IMR-90 (cell line): ENCODE results near the gene OVCH1. TPM values are rescaled to one million over a fixed set of nuclear protein-coding genes. Genes with fewer than 3 reads are reported as not detected.

Experiments
- ATAC-seq: fragments of 200-7000 bp; cut with Tn5 transposase; 2 replicates; pipeline ENCODE4 v1.9.1; 2020; ENCODE audit warnings: low read depth, mild to moderate bottlenecking, moderate library complexity
- BruUV-seq: library from RNA; stranded (reverse); fragments of 400-500 nt; replicated peaks from 2 replicates; lab custom pipeline; 2021; lab: Mats Ljungman, UMichigan
- CTCF ChIA-PET: fragments of 300-600 bp; formaldehyde crosslinking; extraction: SDS; loops from one replicate; lab custom pipeline; 2021; ENCODE audit warnings: antibody characterized with exemption; lab: Yijun Ruan, JAX
- POLR2A ChIA-PET: fragments of 300-600 bp; sonication (Branson Sonifier 250); formaldehyde crosslinking; loops from one replicate; lab custom pipeline; 2022; ENCODE audit warnings: antibody characterized with exemption; ENCODE audit not compliant: unreplicated experiment; lab: Charles Lee
- DNase-seq: peaks from one replicate; pipeline ENCODE4 v3.0.0; 2013
- H2AFZ ChIP-seq: replicated peaks from 2 replicates; pipeline ENCODE3; 2013; ENCODE audit warnings: low read length, mild to moderate bottlenecking; ENCODE audit not compliant: poor library complexity
- H2AK5ac ChIP-seq: 2 replicates; pipeline ENCODE4 v1.6.1; 2013; ENCODE audit warnings: low read depth, low read length, inconsistent platforms
- H2AK9ac ChIP-seq: replicated peaks from 2 replicates; pipeline ENCODE3; 2013; ENCODE audit warnings: mild to moderate bottlenecking, low read depth, low read length, moderate library complexity; ENCODE audit not compliant: poor library complexity
- H2BK120ac ChIP-seq: 2 replicates; pipeline ENCODE4 v1.6.1; 2013; ENCODE audit warnings: low read depth, low read length, inconsistent platforms
- H2BK15ac ChIP-seq: 3 replicates; pipeline ENCODE4 v1.6.1; 2013; ENCODE audit warnings: low read depth, low read length, inconsistent platforms
- H2BK20ac ChIP-seq: 2 replicates; pipeline ENCODE4 v1.6.1; 2013; ENCODE audit warnings: low read depth, mild to moderate bottlenecking, inconsistent platforms, low read length, moderate library complexity
- H2BK5ac ChIP-seq: 2 replicates; pipeline ENCODE4 v1.6.1; 2013; ENCODE audit warnings: mild to moderate bottlenecking, low read depth, low read length, inconsistent platforms; ENCODE audit not compliant: poor library complexity, severe bottlenecking
- H3K14ac ChIP-seq: replicated peaks from 2 replicates; pipeline ENCODE4 v1.6.1; 2013; ENCODE audit warnings: low read depth, low read length, inconsistent platforms
- H3K18ac ChIP-seq: 2 replicates; pipeline ENCODE4 v1.6.1; 2013; ENCODE audit warnings: low read depth, low read length, control low read depth
- H3K23ac ChIP-seq: 2 replicates; pipeline ENCODE4 v1.6.1; 2013; ENCODE audit warnings: low read depth, low read length, inconsistent platforms
- H3K27ac ChIP-seq: 2 replicates; pipeline ENCODE4 v1.5.1; 2013; ENCODE audit warnings: mild to moderate bottlenecking, control low read depth, low read length; ENCODE audit not compliant: insufficient read depth
- H3K27me3 ChIP-seq: 2 replicates; pipeline ENCODE4 v1.6.1; 2013; ENCODE audit warnings: low read length; ENCODE audit not compliant: control insufficient read depth, insufficient read depth
- H3K36me3 ChIP-seq: 2 replicates; pipeline ENCODE4 v1.6.1; 2013; ENCODE audit warnings: low read length, mixed read lengths; ENCODE audit not compliant: control insufficient read depth, insufficient read depth
- H3K4ac ChIP-seq: 2 replicates; pipeline ENCODE4 v1.6.1; 2013; ENCODE audit warnings: low read depth, low read length, inconsistent platforms
- H3K4me1 ChIP-seq: 2 replicates; pipeline ENCODE4 v1.6.1; 2013; ENCODE audit warnings: low read length, mixed read lengths; ENCODE audit not compliant: control insufficient read depth, insufficient read depth
- H3K4me2 ChIP-seq: 2 replicates; pipeline ENCODE4 v1.6.1; 2013; ENCODE audit warnings: low read depth, mild to moderate bottlenecking, control low read depth, low read length, moderate library complexity
- H3K4me3 ChIP-seq: 2 replicates; pipeline ENCODE4 v1.5.1; 2013; ENCODE audit warnings: low read depth, mild to moderate bottlenecking, control low read depth, low read length, moderate library complexity; ENCODE audit not compliant: insufficient read depth
- H3K56ac ChIP-seq: 2 replicates; pipeline ENCODE4 v1.6.1; 2013; ENCODE audit warnings: low read length, inconsistent platforms; ENCODE audit not compliant: insufficient read depth; ENCODE audit errors: extremely low read depth
- H3K79me1 ChIP-seq, 2 experiments: 2 replicates each; pipeline ENCODE4 v1.6.1; 2013; ENCODE audit warnings: low read length in 2 of 2, inconsistent platforms in 1 of 2, low read depth in 1 of 2
- H3K9ac ChIP-seq: 2 replicates; pipeline ENCODE4 v1.6.1; 2013; ENCODE audit warnings: low read depth, low read length, control low read depth
- H3K9me1 ChIP-seq: 2 replicates; pipeline ENCODE4 v1.6.1; 2013; ENCODE audit warnings: low read length, inconsistent platforms; ENCODE audit not compliant: insufficient read depth
- H3K9me3 ChIP-seq: 2 replicates; pipeline ENCODE4 v1.6.1; 2013; ENCODE audit warnings: low read length; ENCODE audit not compliant: control insufficient read depth, insufficient read depth
- H4K20me1 ChIP-seq: 2 replicates; pipeline ENCODE4 v1.6.1; 2013; ENCODE audit warnings: low read length, inconsistent platforms; ENCODE audit not compliant: insufficient read depth
- H4K5ac ChIP-seq: 2 replicates; pipeline ENCODE4 v1.6.1; 2013; ENCODE audit warnings: mild to moderate bottlenecking, low read depth, low read length, control low read depth
- H4K8ac ChIP-seq, 2 experiments: 2 replicates each; pipeline ENCODE4 v1.6.1; 2013; ENCODE audit warnings: low read depth in 2 of 2, low read length in 2 of 2, control low read depth in 1 of 2, inconsistent platforms in 1 of 2
- H4K91ac ChIP-seq: 2 replicates; pipeline ENCODE4 v1.6.1; 2013; ENCODE audit warnings: low read depth, low read length, inconsistent platforms; ENCODE audit not compliant: insufficient read depth
- BHLHE40 ChIP-seq: fragments of 150-350 bp; IDR thresholded peaks from 2 replicates; pipeline ENCODE4 v1.6.1; 2016; ENCODE audit warnings: mild to moderate bottlenecking, low read depth, low read length
- CEBPB ChIP-seq: IDR thresholded peaks from 2 replicates; pipeline ENCODE4 v1.6.1; 2012; ENCODE audit warnings: low read depth, low read length, improper control_type of control experiment
- CHD1 ChIP-seq: IDR thresholded peaks from 2 replicates; pipeline ENCODE4 v1.6.1; 2012; ENCODE audit warnings: low read depth, low read length, improper control_type of control experiment
- CTCF ChIP-seq: conservative IDR thresholded peaks from 2 replicates; pipeline ENCODE4 v1.5.1; 2012; ENCODE audit warnings: mild to moderate bottlenecking, low read depth, low read length, improper control_type of control experiment
- ELK1 ChIP-seq: fragments of 150-350 bp; IDR thresholded peaks from 2 replicates; pipeline ENCODE4 v1.6.1; 2016; ENCODE audit warnings: low read depth, mild to moderate bottlenecking, low read length, moderate library complexity, borderline replicate concordance
- FOS ChIP-seq: fragments of 150-350 bp; IDR thresholded peaks from 2 replicates; pipeline ENCODE4 v1.6.1; 2016; ENCODE audit warnings: low read depth, low read length
- MAFK ChIP-seq: IDR thresholded peaks from 2 replicates; pipeline ENCODE4 v1.6.1; 2012; ENCODE audit warnings: low read depth, low read length, improper control_type of control experiment
- MAZ ChIP-seq: IDR thresholded peaks from 2 replicates; pipeline ENCODE4 v1.6.1; 2012; ENCODE audit warnings: low read depth, mild to moderate bottlenecking, low read length, improper control_type of control experiment, moderate library complexity, borderline replicate concordance
- MXI1 ChIP-seq: IDR thresholded peaks from 2 replicates; pipeline ENCODE4 v1.6.1; 2012; ENCODE audit warnings: low read depth, mild to moderate bottlenecking, low read length, moderate library complexity, borderline replicate concordance
- NFE2L2 ChIP-seq: fragments of 150-350 bp; IDR thresholded peaks from 2 replicates; pipeline ENCODE4 v1.6.1; 2016; ENCODE audit warnings: low read depth, mild to moderate bottlenecking, low read length
- POLR2A ChIP-seq: IDR thresholded peaks from 2 replicates; pipeline ENCODE4 v1.6.1; 2012; ENCODE audit warnings: mild to moderate bottlenecking, low read depth, low read length
- RAD21 ChIP-seq: IDR thresholded peaks from 2 replicates; pipeline ENCODE4 v1.6.1; 2012; ENCODE audit warnings: low read length, improper control_type of control experiment
- RCOR1 ChIP-seq: IDR thresholded peaks from 2 replicates; pipeline ENCODE4 v1.6.1; 2012; ENCODE audit warnings: mild to moderate bottlenecking, low read length, improper control_type of control experiment; ENCODE audit not compliant: insufficient replicate concordance
- RFX5 ChIP-seq: IDR thresholded peaks from 2 replicates; pipeline ENCODE4 v1.8.0; 2012; ENCODE audit warnings: low read depth, mild to moderate bottlenecking, low read length, moderate library complexity
- SMC3 ChIP-seq: fragments of 150-350 bp; IDR thresholded peaks from 2 replicates; pipeline ENCODE4 v1.6.1; 2016; ENCODE audit warnings: low read depth, mild to moderate bottlenecking, antibody characterized with exemption, low read length, moderate library complexity
- USF2 ChIP-seq: fragments of 150-350 bp; IDR thresholded peaks from 2 replicates; pipeline ENCODE4 v1.6.1; 2017; ENCODE audit warnings: mild to moderate bottlenecking, antibody characterized with exemption, low read length, low read depth
- dilution Hi-C: fragments of 300-500 bp; cut with HindIII; formaldehyde crosslinking; loops from one replicate; pipeline ENCODE4 v1.14.3; 2018; ENCODE audit warnings: low sequenced_read_pairs; ENCODE audit not compliant: unreplicated experiment
- in situ Hi-C: fragments of 300-500 bp; cut with MboI; formaldehyde crosslinking; loops from 3 replicates; pipeline ENCODE4 v1.14.3; 2019; ENCODE audit warnings: low sequenced_read_pairs, inconsistent platforms, mixed read lengths
- intact Hi-C: fragments of 100-400 bp; cut with micrococcal nuclease; formaldehyde crosslinking; loops from 2 replicates; pipeline ENCODE4 v1.10.0; 2022
- polyA plus RNA-seq, 3 experiments: library from polyadenylated mRNA; depleted of rRNA; stranded (reverse); fragments of >200 nt; gene quantifications; 2 replicates each; pipeline ENCODE4 v1.2.3, GENCODE V29; 2012; ENCODE audit warnings: low replicate concordance in 1 of 3
- total RNA-seq: library from RNA; depleted of rRNA; stranded (reverse); fragments of >200 nt; gene quantifications from 2 replicates; pipeline ENCODE4 v1.2.3, GENCODE V29; 2012

OVCH1 gene
- total and polyA plus RNA-seq, 2 of the 4 experiments (the other 2 are of a cell fraction): 0.05 to 0.18 TPM

- H2AFZ ChIP-seq: no peak overlapping the region
- no peak overlapping the region for H3K9ac ChIP-seq
- H3K4ac ChIP-seq: no peak overlapping the region
- no peaks in the 10 kb centered on the region for H4K20me1 ChIP-seq
- BruUV-seq: no TSS peak
- intact Hi-C loops: no loop called here
- no peaks in the 10 kb centered on the region for H3K9me3 ChIP-seq
- no peaks in the 10 kb centered on the region for H3K4me1 ChIP-seq
- H2BK120ac ChIP-seq: no peak overlapping the region
- no peak overlapping the region for H3K18ac ChIP-seq
- no peaks in the 10 kb centered on the region for H3K9me1 ChIP-seq
- no peak overlapping the region for H4K5ac ChIP-seq
- no peak overlapping the region for H3K56ac ChIP-seq
- no peak for ATAC-seq
- H2BK15ac ChIP-seq: no peak overlapping the region
- dilution Hi-C loops: no loop called here
- H3K4me3 ChIP-seq: no peak overlapping the region
- no peak overlapping the region for H3K4me2 ChIP-seq
- H3K14ac ChIP-seq: no peak overlapping the region
- CTCF ChIA-PET: no interaction called here
- no peaks in the 10 kb centered on the region for H3K27me3 ChIP-seq
- no peak overlapping the region for H4K91ac ChIP-seq
- no peaks in the 10 kb centered on the region for H3K79me1 ChIP-seq
- TF ChIP-seq SMC3 (no peak), CEBPB (no peak), FOS (no peak), CTCF (no peak), MAZ (no peak), CHD1 (no peak), USF2 (no peak), RFX5 (no peak), RCOR1 (no peak), POLR2A (no peak), ELK1 (no peak), NFE2L2 (no peak), RAD21 (no peak), MAFK (no peak), MXI1 (no peak), BHLHE40 (no peak)
- no peak overlapping the region for H3K23ac ChIP-seq
- no peak overlapping the region for H3K27ac ChIP-seq
- in situ Hi-C loops: no loop called here
- no peak overlapping the region for H2BK20ac ChIP-seq
- no peak overlapping the region for H4K8ac ChIP-seq
- no peak for DNase-seq
- no peak overlapping the region for H2BK5ac ChIP-seq
- no peaks in the 10 kb centered on the region for H3K36me3 ChIP-seq
- no peak overlapping the region for H2AK5ac ChIP-seq
- H2AK9ac ChIP-seq: no peak overlapping the region
- POLR2A ChIA-PET: no interaction called here
Measured at GRCh38 chr12:29437575-29437974, 59.9 kb downstream of the OVCH1 start.
